OCI-LY7 (cell line): Measurements from ENCODE around the gene CASP4. TPM values are rescaled to one million over a fixed set of nuclear protein-coding genes. Genes with fewer than 3 reads are reported as not detected.
A peak's percentile ranks its signal among the peaks of the same experiment; 100 is the strongest.

Experiments used
- BruUV-seq: library from RNA; stranded (reverse); fragments of 400-500 nt; replicated peaks from 2 replicates; lab custom pipeline; 2021; lab: Mats Ljungman, UMichigan
- CTCF ChIA-PET: fragments of 300-600 bp; sonication (Branson Sonifier 250); formaldehyde crosslinking; loops from one replicate; lab custom pipeline; 2022; ENCODE audit warnings: antibody characterized with exemption; ENCODE audit not compliant: unreplicated experiment; lab: Charles Lee
- POLR2A ChIA-PET: fragments of 300-600 bp; sonication (Branson Sonifier 250); formaldehyde crosslinking; loops from one replicate; lab custom pipeline; 2022; ENCODE audit warnings: antibody characterized with exemption; lab: Charles Lee
- DNase-seq: peaks from one replicate; pipeline ENCODE4 v3.0.0-alpha.2; 2015; ENCODE audit warnings: low spot score
- H2AFZ ChIP-seq: fragments of 200-600 bp; sonication (generic), shearing (Covaris generic); 2 replicates; pipeline ENCODE4 v1.6.1; 2014; ENCODE audit warnings: mild to moderate bottlenecking, antibody characterized with exemption, low read length, moderate library complexity
- H3K27ac ChIP-seq: fragments of 200-600 bp; sonication (generic); 2 replicates; pipeline ENCODE4 v1.5.1; 2014; ENCODE audit warnings: mixed run types, low read depth, mild to moderate bottlenecking, moderate library complexity, low read length, inconsistent platforms; ENCODE audit not compliant: poor library complexity, severe bottlenecking
- H3K36me3 ChIP-seq: fragments of 200-600 bp; sonication (generic); 2 replicates; pipeline ENCODE4 v1.6.1; 2014; ENCODE audit warnings: mild to moderate bottlenecking, antibody characterized with exemption, low read length, moderate library complexity, mixed read lengths; ENCODE audit not compliant: insufficient read depth
- H3K4me1 ChIP-seq: fragments of 200-600 bp; sonication (generic); 2 replicates; pipeline ENCODE4 v1.5.1; 2014; ENCODE audit warnings: mild to moderate bottlenecking, low read length; ENCODE audit not compliant: insufficient read depth, poor library complexity, severe bottlenecking
- H3K4me2 ChIP-seq: fragments of 200-600 bp; sonication (generic); 2 replicates; pipeline ENCODE4 v1.6.1; 2014; ENCODE audit warnings: mild to moderate bottlenecking, low read length
- H3K4me3 ChIP-seq: fragments of 200-600 bp; sonication (generic); 2 replicates; pipeline ENCODE4 v1.5.1; 2014; ENCODE audit warnings: mild to moderate bottlenecking, low read depth, low read length; ENCODE audit not compliant: poor library complexity, severe bottlenecking
- H3K79me2 ChIP-seq: fragments of 200-600 bp; sonication (generic); 2 replicates; pipeline ENCODE4 v1.6.1; 2016; ENCODE audit warnings: low read depth, mild to moderate bottlenecking, low read length, moderate library complexity, mixed read lengths; ENCODE audit not compliant: insufficient read depth
- H3K9me2 ChIP-seq: fragments of 200-600 bp; sonication (generic); 2 replicates; pipeline ENCODE4 v1.6.1; 2016; ENCODE audit warnings: mild to moderate bottlenecking, low read length, mixed read lengths; ENCODE audit not compliant: insufficient read depth
- H3K9me3 ChIP-seq: fragments of 200-600 bp; sonication (generic); 2 replicates; pipeline ENCODE4 v1.6.1; 2014; ENCODE audit warnings: mild to moderate bottlenecking, mixed run types, low read length, mixed read lengths
- H4K20me1 ChIP-seq: fragments of 200-600 bp; sonication (generic); 2 replicates; pipeline ENCODE4 v1.6.1; 2014; ENCODE audit warnings: mild to moderate bottlenecking, antibody characterized with exemption, low read length, moderate library complexity, mixed read lengths; ENCODE audit not compliant: insufficient read depth
- CTCF ChIP-seq: fragments of 200-600 bp; sonication (generic); conservative IDR thresholded peaks from 2 replicates; pipeline ENCODE4 v1.5.1; 2014; ENCODE audit warnings: mild to moderate bottlenecking, antibody characterized with exemption, low read length, moderate library complexity, mixed read lengths
- EZH2phosphoT487 ChIP-seq: fragments of 200-600 bp; sonication (generic); IDR thresholded peaks from 2 replicates; pipeline ENCODE4 v1.6.1; 2018; ENCODE audit warnings: low read depth, borderline replicate concordance, mild to moderate bottlenecking, mixed run types, antibody characterized with exemption, low read length, moderate library complexity, mixed read lengths
- intact Hi-C: fragments of 100-400 bp; cut with micrococcal nuclease; formaldehyde crosslinking; loops from one replicate; pipeline ENCODE4 v1.10.0; 2022; ENCODE audit not compliant: unreplicated experiment
- total RNA-seq, 2 experiments: library from RNA; depleted of rRNA in 1 of 2; stranded (reverse); fragments of >200 nt in 1 of 2; shearing (Covaris generic) in 1 of 2; gene quantifications; 2 replicates each; pipeline ENCODE4 v1.2.3, GENCODE V29; 2014 to 2022

The CASP4 gene
- total RNA-seq, 2 experiments from 2014 or later: 0.88 to 1.6 TPM

- DNase-seq: no peak
Measured at GRCh38 chr11:104967534-104968354, 630 bp downstream of the CASP4 start.

GRCh38 chr11:104965735-104966134 lies 2.6 kb downstream of the CASP4 start:
- Histone ChIP-seq H4K20me1 (no peaks in the 10 kb centered on the region), H3K27ac (no peak overlapping the region), H3K9me2 (no peaks in the 10 kb centered on the region), H3K4me3 (no peak overlapping the region), H2AFZ (no peak overlapping the region), H3K9me3 (0 out of 2 replicates have a peak, but pooled peaks cover 11% of the 10 kb centered on the region), H3K36me3 (no peaks in the 10 kb centered on the region), H3K79me2 (no peaks in the 10 kb centered on the region), H3K4me1 (no peaks in the 10 kb centered on the region), H3K4me2 (no peak overlapping the region)
- no TSS peak for BruUV-seq
- TF ChIP-seq CTCF (no peak), EZH2phosphoT487 (no peak)
- ChIA-PET CTCF (no interaction called here), POLR2A (no interaction called here)
- no peak for DNase-seq
- intact Hi-C loops: no loop called here

More at GRCh38 chr11:104967534-104968354, 630 bp downstream of the CASP4 start:
- Histone ChIP-seq H3K27ac (no peak overlapping the region), H4K20me1 (no peaks in the 10 kb centered on the region), H3K4me2 (peak overlapping the region; percentile 46), H3K9me3 (0 out of 2 replicates have a peak, but pooled peaks cover 11% of the 10 kb centered on the region), H3K4me1 (no peaks in the 10 kb centered on the region), H2AFZ (peak overlapping the region; percentile 88), H3K9me2 (no peaks in the 10 kb centered on the region), H3K36me3 (no peaks in the 10 kb centered on the region), H3K79me2 (no peaks in the 10 kb centered on the region), H3K4me3 (peak overlapping the region; percentile 48)
- no TSS peak for BruUV-seq
- TF ChIP-seq CTCF: no peak
- no peak for TF ChIP-seq EZH2phosphoT487
- CTCF ChIA-PET: no interaction called here
- POLR2A ChIA-PET: interaction anchor here (0.6 to 1.0 kb wide), 3 partner anchors 19 to 1318 kb away, joined by 3 to 5 read pairs (median 3); no protein-coding TSS in a partner anchor
- intact Hi-C loops: no loop called here

- intact Hi-C loops: no loop called here
- Histone ChIP-seq H3K4me1 (no peaks in the 10 kb centered on the region), H3K4me3 (no peak overlapping the region), H3K9me2 (no peaks in the 10 kb centered on the region), H3K79me2 (no peaks in the 10 kb centered on the region), H3K36me3 (no peaks in the 10 kb centered on the region), H3K27ac (no peak overlapping the region), H4K20me1 (no peaks in the 10 kb centered on the region), H3K4me2 (no peak overlapping the region), H2AFZ (no peak overlapping the region), H3K9me3 (0 out of 2 replicates have a peak, but pooled peaks cover 11% of the 10 kb centered on the region)
- ChIA-PET CTCF (no interaction called here), POLR2A (interaction anchor here (0.5 kb wide), 1 partner anchor 663 kb away, joined by 3 read pairs; no protein-coding TSS in a partner anchor)
- no peak for DNase-seq
- TF ChIP-seq CTCF (no peak), EZH2phosphoT487 (no peak)
- no TSS peak for BruUV-seq
Measured at GRCh38 chr11:104964247-104964646, 4.1 kb downstream of the CASP4 start.
